GM21576 (cell line): ENCODE measurements around the gene C2CD5.
"Not testable (repeated sequence)": the region's sequence is repeated elsewhere in the genome, so short reads cannot be mapped to it uniquely, and the experiment has no call there.

ENCODE experiments used
- ATAC-seq: cut with Tn5 transposase; IDR thresholded peaks from one replicate; pipeline ENCODE4 v1.9.1; 2021; ENCODE audit warnings: mild to moderate bottlenecking, moderate library complexity; ENCODE audit not compliant: unreplicated experiment

Gene C2CD5, protein sequence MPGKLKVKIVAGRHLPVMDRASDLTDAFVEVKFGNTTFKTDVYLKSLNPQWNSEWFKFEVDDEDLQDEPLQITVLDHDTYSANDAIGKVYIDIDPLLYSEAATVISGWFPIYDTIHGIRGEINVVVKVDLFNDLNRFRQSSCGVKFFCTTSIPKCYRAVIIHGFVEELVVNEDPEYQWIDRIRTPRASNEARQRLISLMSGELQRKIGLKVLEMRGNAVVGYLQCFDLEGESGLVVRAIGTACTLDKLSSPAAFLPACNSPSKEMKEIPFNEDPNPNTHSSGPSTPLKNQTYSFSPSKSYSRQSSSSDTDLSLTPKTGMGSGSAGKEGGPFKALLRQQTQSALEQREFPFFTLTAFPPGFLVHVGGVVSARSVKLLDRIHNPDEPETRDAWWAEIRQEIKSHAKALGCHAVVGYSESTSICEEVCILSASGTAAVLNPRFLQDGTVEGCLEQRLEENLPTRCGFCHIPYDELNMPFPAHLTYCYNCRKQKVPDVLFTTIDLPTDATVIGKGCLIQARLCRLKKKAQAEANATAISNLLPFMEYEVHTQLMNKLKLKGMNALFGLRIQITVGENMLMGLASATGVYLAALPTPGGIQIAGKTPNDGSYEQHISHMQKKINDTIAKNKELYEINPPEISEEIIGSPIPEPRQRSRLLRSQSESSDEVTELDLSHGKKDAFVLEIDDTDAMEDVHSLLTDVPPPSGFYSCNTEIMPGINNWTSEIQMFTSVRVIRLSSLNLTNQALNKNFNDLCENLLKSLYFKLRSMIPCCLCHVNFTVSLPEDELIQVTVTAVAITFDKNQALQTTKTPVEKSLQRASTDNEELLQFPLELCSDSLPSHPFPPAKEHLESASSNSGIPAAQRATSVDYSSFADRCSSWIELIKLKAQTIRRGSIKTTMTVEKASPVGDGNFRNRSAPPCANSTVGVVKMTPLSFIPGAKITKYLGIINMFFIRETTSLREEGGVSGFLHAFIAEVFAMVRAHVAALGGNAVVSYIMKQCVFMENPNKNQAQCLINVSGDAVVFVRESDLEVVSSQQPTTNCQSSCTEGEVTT

DNA sequence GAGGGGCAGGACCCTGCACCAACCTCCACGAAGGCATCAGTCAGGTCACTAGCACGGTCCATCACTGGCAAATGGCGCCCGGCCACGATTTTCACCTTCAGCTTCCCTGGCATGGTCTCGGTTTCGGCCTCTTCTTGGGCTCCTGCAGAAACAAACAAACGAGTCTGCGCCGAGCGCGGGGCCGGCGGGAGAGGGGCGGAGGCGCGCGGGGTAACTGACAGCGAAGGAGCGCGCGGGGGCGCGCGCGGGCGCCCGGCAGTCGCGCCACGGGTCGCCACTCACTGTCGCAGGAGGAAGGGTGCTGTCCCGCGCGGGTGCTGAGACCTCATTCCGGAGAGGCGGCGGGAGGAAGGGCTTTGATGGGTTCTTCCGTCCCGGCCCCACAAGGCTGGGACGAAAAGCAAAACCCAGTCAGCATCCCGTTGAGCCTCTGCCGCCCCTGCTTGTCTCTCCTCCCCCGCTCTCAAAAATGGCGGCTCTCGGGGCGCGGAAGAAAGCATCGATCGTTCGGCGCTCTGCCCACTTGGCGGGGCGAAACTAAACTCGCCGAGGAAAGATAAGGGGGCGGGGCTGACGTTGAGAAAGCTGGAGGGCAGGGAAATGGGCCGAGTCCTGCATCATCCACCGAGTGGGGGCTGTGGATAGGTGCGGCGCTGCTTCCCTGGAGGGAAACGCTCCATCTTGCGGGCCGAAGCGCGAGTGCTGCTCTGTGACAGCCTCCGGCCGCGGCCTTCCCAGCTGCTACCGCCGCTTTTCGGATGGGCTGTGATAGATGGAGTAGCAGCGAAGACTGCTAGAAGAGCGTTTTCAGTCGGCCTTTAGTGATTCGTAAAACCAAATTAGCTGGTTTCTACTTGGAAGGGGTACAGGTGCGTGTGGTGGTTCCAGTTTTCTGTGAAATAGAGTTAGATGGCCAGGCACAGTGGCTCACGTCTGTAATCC is at the start of gene C2CD5:
Gene C2CD5 (minus strand): TSS at position 505 of the 942 bp plus-strand sequence. CDS start 392 bp downstream, at position 113.
- ATAC-seq = peak; percentile 82

DNA sequence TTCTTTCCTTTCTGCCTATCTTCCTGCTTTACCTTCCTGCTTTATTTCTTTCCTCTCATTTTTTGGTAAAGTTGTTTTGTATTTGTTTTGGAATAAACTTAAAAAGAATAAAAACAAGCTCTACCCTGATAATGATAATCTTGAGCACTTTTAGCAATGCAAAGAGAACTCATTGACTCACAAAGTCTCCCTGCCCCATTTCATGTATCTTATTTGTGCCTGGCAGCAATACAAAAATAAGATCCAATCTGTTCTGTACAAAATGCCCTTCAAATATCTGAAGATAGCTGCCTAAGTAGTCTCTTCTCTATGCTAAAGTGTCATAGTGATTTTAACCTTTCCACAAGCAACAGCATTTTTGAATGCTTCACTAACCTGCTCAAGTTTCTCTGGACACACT is 49.5 kb upstream of the C2CD5 start:
- no peak for ATAC-seq

DNA sequence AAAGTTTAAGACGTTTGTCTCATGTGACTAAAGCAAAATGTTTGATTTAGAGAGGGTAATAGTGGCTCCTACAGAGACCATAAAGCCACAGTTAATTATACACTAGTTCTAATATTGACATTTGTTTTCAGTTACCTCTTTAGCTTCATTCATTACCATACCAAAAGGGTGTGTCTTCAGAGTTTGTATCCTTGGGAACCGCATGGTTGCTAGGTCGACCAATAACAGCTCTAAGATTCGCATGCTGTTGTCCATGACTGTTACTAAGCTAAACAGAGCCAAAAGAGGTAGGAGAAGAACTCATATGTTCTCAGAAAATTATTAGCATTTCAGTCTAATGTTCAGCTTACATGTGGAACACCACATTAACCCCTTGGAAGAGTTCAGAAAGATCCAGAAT is 44.5 kb upstream of the C2CD5 start:
- no peak for ATAC-seq

DNA sequence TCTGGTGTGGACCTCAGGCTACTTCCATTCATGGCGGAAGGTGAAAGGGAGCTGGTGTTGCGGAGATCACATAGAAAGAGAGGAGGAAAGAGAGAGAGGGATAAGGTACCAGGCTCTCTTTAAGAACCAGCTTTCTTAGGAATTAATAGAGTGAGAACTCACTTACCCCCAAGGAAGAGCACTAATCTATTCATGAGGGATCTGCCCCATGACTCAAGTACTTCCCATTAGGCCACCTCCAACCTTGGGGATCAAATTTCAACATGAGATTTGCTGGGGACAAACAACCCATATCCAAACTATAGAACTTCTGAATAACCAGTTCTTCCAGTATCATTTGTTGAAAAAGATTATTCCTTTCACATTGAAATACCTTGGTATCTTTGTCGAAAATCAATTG is 34.0 kb upstream of the C2CD5 start:
- no peak for ATAC-seq

DNA sequence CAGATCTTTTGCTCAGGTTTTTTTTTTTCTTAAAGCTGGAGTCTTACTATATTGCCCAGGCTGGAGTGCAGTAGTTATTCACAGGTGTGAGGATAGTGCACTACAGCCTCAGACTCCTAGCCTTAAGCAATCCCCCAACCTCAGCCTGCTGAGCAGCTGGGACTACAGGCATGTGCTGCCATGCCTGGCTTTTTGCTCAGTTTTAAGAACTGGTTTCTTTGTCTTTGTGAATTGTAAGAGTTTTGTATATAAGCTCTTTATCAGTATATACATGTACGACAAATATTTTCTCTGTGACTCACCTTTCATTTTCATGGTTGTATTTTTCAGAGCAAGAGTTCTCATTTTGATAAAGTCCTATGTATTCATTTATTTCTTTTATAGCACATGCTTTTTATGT is 33.3 kb upstream of the C2CD5 start:
- ATAC-seq = no peak

DNA sequence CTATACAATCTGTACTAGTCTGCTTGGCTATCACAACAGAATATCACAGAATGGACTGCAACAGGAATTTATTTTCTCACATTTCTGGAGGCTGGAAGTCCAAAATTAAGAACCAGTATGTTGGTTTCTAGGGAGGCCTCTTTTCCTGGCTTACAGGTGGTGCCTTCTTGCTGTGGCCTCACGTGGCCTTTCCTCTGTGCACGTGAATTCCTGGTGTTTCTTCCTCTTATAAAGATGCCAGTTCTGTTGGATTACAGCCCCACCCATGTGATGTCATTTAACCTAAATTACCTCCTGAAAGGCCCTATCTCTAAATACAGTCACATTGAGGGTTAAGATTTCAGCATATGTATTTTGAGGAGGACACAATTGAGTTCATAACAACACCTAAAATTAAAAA is 32.1 kb upstream of the C2CD5 start:
- ATAC-seq = no peak

DNA sequence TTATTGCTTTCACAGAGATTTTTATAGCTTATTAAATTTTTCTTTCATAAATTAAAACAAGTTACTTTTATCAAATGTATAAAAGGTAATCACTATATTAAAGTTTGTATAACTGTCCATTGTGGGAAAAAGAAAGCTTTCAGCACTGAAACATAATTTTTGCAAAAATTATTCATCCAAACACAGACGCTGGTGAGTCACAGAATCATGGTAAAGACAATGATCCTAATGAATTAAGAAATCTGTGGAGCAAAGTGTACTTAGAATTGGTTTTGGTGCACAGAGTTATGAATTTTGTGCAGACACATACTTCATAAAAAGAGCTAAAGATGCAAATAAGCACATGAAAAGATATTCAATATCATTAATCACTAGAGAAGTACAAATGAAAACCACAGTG is 31.7 kb upstream of the C2CD5 start:
- no peak for ATAC-seq

DNA sequence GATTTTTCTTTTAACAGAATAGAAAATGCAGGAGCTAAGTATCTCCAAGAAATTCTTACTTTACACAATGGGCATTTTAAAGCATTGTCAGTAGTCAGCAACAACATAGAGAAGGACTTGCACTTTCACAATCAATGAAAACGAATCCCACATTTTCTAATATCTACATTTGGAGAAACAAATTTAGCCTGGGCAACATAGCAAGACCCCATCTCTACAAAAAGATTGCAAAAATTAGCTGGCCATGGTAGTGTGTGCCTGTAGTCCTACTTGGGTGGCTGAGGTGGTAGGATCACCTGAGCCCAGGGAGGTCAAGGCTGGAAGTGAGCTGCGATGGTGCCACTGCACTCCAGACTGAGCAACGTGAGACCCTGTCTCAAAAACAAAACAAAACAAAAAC is 30.6 kb upstream of the C2CD5 start:
- ATAC-seq = no peak

DNA sequence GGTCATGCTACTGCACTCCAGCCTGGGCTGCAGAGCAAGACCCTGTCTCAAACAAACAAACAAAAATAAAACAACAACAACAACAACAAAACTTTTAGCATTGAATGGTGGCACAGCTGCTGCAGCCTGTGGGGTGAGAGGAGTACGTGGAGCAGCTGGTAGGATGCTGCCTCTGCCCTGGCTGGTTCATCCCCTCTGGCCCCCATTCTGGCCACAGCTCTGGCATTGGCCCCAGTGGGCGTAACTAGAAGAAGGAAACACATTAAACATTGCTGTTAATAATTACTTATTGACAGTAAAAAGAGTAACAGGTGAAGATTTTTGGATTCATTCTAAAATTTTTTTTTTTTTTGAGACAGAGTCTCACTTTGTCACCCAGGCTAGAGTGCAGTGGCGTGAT is 28.8 kb upstream of the C2CD5 start:
- no peak for ATAC-seq

DNA sequence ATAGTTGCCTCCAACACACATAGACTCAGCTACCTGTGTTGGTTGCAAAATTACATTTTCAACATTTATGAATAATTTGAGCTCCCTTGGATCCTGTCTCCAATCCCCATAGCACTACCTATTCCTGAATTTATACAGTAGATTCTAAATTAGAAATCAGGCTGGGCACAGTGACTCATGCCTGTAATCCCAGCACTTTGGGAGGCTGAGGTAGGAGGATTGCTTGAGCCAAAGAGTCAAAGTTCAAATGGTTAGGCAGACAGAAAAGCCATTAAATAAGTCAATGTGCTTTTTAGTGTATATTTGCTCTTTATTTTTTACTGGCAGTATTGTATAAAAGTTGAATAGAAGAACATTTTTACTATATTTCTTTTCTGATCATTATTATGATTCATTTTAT is 24.9 kb upstream of the C2CD5 start:
- ATAC-seq = no peak

DNA sequence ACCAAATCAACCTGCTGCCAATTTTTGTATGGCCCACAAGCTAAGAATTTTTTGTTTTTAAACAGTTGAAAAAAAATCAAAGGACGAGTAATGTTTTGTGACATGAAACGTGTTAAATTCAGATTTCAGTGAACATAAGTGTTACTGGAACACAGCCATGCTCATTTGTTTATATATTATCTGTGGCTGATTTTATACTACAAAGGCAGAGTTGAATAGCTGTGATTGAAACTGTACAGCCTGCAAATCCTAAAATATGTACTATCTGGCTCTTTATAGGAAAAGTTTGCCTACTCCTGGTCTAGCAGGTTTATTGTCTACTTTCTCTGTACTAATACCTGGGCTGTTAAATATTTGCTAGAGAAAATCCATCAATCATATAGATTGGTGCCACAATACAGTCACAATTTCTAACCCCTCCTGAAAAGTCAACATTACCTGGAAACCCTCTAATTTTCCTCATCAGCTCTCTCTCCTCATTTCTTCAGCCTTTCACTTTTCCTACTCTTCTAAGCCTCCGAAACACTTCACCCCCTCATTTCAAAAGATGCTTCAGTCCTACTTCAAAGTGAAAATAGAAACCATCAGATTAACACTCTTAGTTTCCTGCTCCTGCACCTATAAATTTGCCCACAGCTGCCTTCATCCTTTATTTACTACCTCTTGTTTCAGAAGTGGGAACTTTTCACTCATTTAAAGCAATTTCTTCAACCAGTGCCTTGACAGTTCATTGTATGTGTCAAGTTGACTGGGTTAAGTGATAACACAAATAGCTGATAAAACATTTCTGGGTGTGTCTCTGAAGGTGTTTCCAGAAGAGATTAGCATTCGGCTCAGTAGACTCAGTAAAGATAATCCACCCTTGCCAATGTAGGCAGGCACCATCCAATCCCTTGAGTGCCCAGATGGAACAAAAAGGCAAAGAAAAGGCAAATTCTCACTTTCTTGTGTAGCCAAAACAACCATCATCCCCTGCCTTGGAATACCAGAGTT is 18.0 kb upstream of the C2CD5 start:
- no peak for ATAC-seq

DNA sequence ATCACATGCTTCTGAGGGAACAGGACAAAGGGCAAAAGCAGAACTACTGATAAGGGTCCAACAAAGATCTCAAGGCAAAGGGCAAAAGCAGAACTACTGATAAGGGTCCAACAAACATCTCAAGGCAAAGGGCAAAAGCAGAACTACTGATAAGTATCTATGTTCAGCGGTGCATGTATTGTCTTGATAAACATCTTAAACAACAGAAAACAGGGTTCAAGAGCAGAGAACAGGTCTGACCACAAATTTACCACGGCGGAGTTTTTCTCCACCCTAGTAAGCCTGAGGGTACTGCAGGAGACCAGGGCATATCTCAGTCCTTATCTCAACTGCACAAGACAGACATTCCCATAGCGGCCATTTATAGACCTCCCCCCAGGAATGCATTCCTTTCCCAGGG is 10.4 kb upstream of the C2CD5 start:
- ATAC-seq = not testable (repeated sequence)

DNA sequence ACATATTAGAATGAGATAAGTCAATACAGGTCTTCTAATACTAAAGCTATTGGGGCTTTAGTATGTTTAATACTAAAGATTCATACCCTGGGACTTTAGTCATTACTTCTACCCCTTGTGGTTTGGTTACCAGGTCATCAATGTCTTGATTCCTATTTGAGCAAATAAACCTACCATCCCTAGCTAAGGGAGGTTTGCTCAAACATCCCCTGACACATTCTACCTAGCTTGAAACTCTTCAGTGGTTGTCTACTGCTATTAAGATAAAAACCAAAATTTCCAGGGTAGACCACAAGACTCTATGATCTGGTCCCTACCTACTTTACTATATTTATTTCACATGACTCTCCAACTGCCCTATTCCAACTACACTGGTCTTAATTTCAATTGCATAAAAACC is 7.3 kb upstream of the C2CD5 start:
- ATAC-seq = no peak

DNA sequence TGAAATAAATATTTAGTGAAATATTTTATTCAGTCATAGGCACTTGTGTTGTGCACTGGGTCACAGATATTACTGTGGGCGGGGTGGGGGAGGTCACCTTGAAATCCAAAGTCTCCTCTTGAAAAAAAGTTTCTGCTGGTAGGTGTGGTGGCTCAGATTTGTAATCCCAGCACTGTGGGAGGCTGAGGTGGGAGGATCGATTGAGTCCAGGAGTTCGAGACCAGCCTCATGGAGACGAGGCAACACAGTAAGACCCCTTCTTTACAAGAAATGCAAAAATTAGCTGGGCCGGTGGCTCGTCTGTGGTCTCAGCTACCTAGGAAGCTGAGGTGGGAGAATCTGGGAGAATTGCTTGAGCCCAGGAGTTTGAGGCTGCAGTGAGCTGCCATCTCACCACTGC is 913 bp upstream of the C2CD5 start:
- ATAC-seq = no peak

DNA sequence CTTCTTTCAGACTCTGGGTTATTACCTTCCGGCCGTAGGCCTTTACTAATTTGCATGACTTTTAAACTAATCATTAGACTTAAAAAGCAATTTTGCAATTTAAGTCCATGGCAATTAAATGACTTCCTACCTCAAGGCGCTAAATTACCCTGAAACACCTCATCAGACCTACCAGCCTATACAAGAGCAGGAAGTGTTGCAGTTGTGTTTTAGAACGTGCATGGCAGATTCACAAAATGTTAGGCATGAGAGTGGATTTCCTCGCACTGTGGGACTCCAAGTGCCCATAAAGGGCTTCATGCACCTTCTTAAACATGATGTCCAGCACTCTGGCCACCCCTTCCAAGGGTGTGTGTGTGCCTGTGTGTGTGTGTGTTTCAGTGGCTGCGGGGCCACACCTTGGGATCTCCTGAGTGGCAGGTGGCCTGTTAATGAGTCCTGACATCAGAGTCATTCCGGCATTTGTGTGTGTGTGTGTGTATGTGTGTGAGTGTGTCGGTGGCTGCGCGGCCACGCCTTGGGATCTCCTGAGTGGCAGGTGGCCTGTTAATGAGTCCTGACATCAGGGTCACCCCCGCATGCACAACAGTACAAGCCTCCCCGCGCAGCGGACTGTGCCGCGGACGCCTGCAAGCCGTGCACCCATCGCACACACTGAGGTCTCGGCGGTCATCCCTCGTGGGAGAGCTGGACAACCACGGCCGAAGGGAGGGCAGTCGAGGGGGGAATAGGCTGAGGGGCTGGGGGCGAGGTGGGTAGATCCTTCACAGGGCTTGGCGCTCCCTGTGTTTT is 900 bp downstream of the C2CD5 start:
- ATAC-seq = peak; percentile 40

DNA sequence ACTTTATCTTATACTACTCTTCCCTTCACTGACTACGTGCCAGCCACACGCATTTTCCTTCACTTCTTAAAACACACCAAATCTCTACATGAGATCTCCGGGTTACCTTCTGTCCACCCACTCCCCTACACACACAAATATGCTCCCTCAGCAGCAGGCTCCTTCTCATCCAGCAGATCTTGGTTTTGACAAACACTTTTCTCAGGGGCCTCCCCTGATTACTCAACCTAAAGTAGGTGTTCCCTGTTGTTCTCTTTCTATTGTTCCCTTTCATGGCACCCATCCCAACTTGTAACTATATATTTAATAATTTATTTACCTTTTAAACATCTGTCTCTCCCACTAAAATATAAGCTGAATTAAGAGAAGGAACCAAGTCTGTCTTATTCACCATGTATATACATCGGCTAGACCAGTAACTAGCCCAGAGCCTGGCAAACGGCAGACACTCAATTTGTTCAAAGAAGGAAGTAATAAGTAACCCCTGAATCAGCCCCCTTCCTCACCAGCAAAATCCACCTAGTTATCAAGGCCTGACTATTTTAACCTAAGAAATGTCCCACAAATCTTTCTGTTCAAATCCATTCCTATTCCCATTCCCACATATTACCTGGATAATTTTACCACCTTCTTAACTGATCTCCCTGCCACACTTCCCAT is 2.7 kb downstream of the C2CD5 start:
- ATAC-seq = no peak

DNA sequence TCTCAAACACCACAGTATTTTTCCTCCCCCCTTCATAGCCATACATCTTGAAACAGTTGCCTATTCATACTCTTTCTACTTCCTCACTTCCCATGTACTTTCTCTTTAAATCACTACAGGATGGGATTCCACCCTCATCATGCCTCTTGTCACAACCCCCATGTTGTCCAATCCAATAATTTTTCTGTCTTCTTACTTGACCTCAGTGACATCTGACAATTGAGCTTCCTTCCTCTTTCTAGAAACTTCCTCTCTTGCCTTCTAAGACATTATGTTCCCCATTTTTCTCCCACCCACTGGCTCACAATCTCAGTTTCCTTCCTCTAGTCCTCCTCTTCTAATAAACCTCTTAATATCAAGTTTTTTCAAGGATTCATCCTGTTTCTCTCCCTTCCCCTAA is 5.3 kb downstream of the C2CD5 start:
- no peak for ATAC-seq

DNA sequence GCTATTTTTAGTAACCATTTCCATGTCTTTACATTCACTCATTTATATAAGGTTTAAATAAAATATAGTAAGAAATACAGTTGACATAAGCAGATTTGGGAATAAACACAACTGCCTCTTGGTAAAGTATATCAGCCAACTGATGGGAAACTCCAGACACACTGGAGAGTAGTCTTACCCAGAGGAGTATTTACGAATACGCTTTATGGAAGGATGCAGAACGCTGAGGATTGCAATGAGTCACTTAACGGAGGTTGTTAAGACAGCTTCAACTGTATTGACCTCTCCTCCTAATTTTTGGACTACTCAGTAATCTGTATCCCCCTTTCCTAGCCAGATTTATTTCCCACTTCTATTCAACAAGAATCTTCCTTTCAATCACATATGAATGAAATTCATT is 6.0 kb downstream of the C2CD5 start:
- no peak for ATAC-seq
